Iris pigment epithelial cell (primary cell): ENCODE measurements around the gene NMS.

ENCODE experiments used
- DNase-seq: peaks from one replicate; pipeline ENCODE4 v3.0.0-alpha.2; 2011; ENCODE audit warnings: low read depth

NMS gene

GRCh38 chr2:100485396-100485795, 15.1 kb downstream of the NMS start:
- DNase-seq = no peak

- DNase-seq = no peak
These were observed 24.4 kb downstream of the NMS start for GRCh38 chr2:100494712-100495111.

GRCh38 chr2:100502782-100503181, 32.5 kb downstream of the NMS start:
- no peak for DNase-seq

GRCh38 chr2:100504542-100504941, 34.3 kb downstream of the NMS start:
- no peak for DNase-seq

GRCh38 chr2:100509066-100509465, 38.8 kb downstream of the NMS start:
- no peak for DNase-seq

- no peak for DNase-seq
These were observed 43.4 kb downstream of the NMS start for GRCh38 chr2:100513650-100514049.

- DNase-seq = no peak
These were observed 47.3 kb downstream of the NMS start for GRCh38 chr2:100517556-100517955.

GRCh38 chr2:100518801-100519200, 48.5 kb downstream of the NMS start:
- peak; percentile 3 for DNase-seq

GRCh38 chr2:100520224-100520623, 49.9 kb downstream of the NMS start:
- peak; percentile 13 for DNase-seq

GRCh38 chr2:100522430-100522829, 52.1 kb downstream of the NMS start:
- no peak for DNase-seq

GRCh38 chr2:100524331-100524730, 54.0 kb downstream of the NMS start:
- peak; percentile 7 for DNase-seq

GRCh38 chr2:100526868-100527267, 56.6 kb downstream of the NMS start:
- DNase-seq = no peak

- DNase-seq = no peak
These were observed 57.2 kb downstream of the NMS start for GRCh38 chr2:100527440-100528015.

- DNase-seq = no peak
These were observed 58.9 kb downstream of the NMS start for GRCh38 chr2:100529176-100529575.

- no peak for DNase-seq
These were observed 59.6 kb downstream of the NMS start for GRCh38 chr2:100529900-100530299.
